IMR-90 (cell line): Measurements from ENCODE around the gene TGFBR2. TPM values are rescaled to one million over a fixed set of nuclear protein-coding genes. Genes with fewer than 3 reads are reported as not detected.

ENCODE experiments used
- ATAC-seq: fragments of 200-7000 bp; cut with Tn5 transposase; 2 replicates; pipeline ENCODE4 v1.9.1; 2020; ENCODE audit warnings: low read depth, mild to moderate bottlenecking, moderate library complexity
- BruUV-seq: library from RNA; stranded (reverse); fragments of 400-500 nt; replicated peaks from 2 replicates; lab custom pipeline; 2021; lab: Mats Ljungman, UMichigan
- CTCF ChIA-PET: fragments of 300-600 bp; formaldehyde crosslinking; extraction: SDS; loops from one replicate; lab custom pipeline; 2021; ENCODE audit warnings: antibody characterized with exemption; lab: Yijun Ruan, JAX
- POLR2A ChIA-PET: fragments of 300-600 bp; sonication (Branson Sonifier 250); formaldehyde crosslinking; loops from one replicate; lab custom pipeline; 2022; ENCODE audit warnings: antibody characterized with exemption; ENCODE audit not compliant: unreplicated experiment; lab: Charles Lee
- DNase-seq: peaks from one replicate; pipeline ENCODE4 v3.0.0; 2013
- H2AFZ ChIP-seq: replicated peaks from 2 replicates; pipeline ENCODE3; 2013; ENCODE audit warnings: low read length, mild to moderate bottlenecking; ENCODE audit not compliant: poor library complexity
- H2AK5ac ChIP-seq: 2 replicates; pipeline ENCODE4 v1.6.1; 2013; ENCODE audit warnings: low read depth, low read length, inconsistent platforms
- H2AK9ac ChIP-seq: replicated peaks from 2 replicates; pipeline ENCODE3; 2013; ENCODE audit warnings: mild to moderate bottlenecking, low read depth, low read length, moderate library complexity; ENCODE audit not compliant: poor library complexity
- H2BK120ac ChIP-seq: 2 replicates; pipeline ENCODE4 v1.6.1; 2013; ENCODE audit warnings: low read depth, low read length, inconsistent platforms
- H2BK15ac ChIP-seq: 3 replicates; pipeline ENCODE4 v1.6.1; 2013; ENCODE audit warnings: low read depth, low read length, inconsistent platforms
- H2BK20ac ChIP-seq: 2 replicates; pipeline ENCODE4 v1.6.1; 2013; ENCODE audit warnings: low read depth, mild to moderate bottlenecking, inconsistent platforms, low read length, moderate library complexity
- H2BK5ac ChIP-seq: 2 replicates; pipeline ENCODE4 v1.6.1; 2013; ENCODE audit warnings: mild to moderate bottlenecking, low read depth, low read length, inconsistent platforms; ENCODE audit not compliant: poor library complexity, severe bottlenecking
- H3K14ac ChIP-seq: replicated peaks from 2 replicates; pipeline ENCODE4 v1.6.1; 2013; ENCODE audit warnings: low read depth, low read length, inconsistent platforms
- H3K18ac ChIP-seq: 2 replicates; pipeline ENCODE4 v1.6.1; 2013; ENCODE audit warnings: low read depth, low read length, control low read depth
- H3K23ac ChIP-seq: 2 replicates; pipeline ENCODE4 v1.6.1; 2013; ENCODE audit warnings: low read depth, low read length, inconsistent platforms
- H3K27ac ChIP-seq: 2 replicates; pipeline ENCODE4 v1.5.1; 2013; ENCODE audit warnings: mild to moderate bottlenecking, control low read depth, low read length; ENCODE audit not compliant: insufficient read depth
- H3K27me3 ChIP-seq: 2 replicates; pipeline ENCODE4 v1.6.1; 2013; ENCODE audit warnings: low read length; ENCODE audit not compliant: control insufficient read depth, insufficient read depth
- H3K36me3 ChIP-seq: 2 replicates; pipeline ENCODE4 v1.6.1; 2013; ENCODE audit warnings: low read length, mixed read lengths; ENCODE audit not compliant: control insufficient read depth, insufficient read depth
- H3K4ac ChIP-seq: 2 replicates; pipeline ENCODE4 v1.6.1; 2013; ENCODE audit warnings: low read depth, low read length, inconsistent platforms
- H3K4me1 ChIP-seq: 2 replicates; pipeline ENCODE4 v1.6.1; 2013; ENCODE audit warnings: low read length, mixed read lengths; ENCODE audit not compliant: control insufficient read depth, insufficient read depth
- H3K4me2 ChIP-seq: 2 replicates; pipeline ENCODE4 v1.6.1; 2013; ENCODE audit warnings: low read depth, mild to moderate bottlenecking, control low read depth, low read length, moderate library complexity
- H3K4me3 ChIP-seq: 2 replicates; pipeline ENCODE4 v1.5.1; 2013; ENCODE audit warnings: low read depth, mild to moderate bottlenecking, control low read depth, low read length, moderate library complexity; ENCODE audit not compliant: insufficient read depth
- H3K56ac ChIP-seq: 2 replicates; pipeline ENCODE4 v1.6.1; 2013; ENCODE audit warnings: low read length, inconsistent platforms; ENCODE audit not compliant: insufficient read depth; ENCODE audit errors: extremely low read depth
- H3K79me1 ChIP-seq, 2 experiments: 2 replicates each; pipeline ENCODE4 v1.6.1; 2013; ENCODE audit warnings: low read length in 2 of 2, inconsistent platforms in 1 of 2, low read depth in 1 of 2
- H3K9ac ChIP-seq: 2 replicates; pipeline ENCODE4 v1.6.1; 2013; ENCODE audit warnings: low read depth, low read length, control low read depth
- H3K9me1 ChIP-seq: 2 replicates; pipeline ENCODE4 v1.6.1; 2013; ENCODE audit warnings: low read length, inconsistent platforms; ENCODE audit not compliant: insufficient read depth
- H3K9me3 ChIP-seq: 2 replicates; pipeline ENCODE4 v1.6.1; 2013; ENCODE audit warnings: low read length; ENCODE audit not compliant: control insufficient read depth, insufficient read depth
- H4K20me1 ChIP-seq: 2 replicates; pipeline ENCODE4 v1.6.1; 2013; ENCODE audit warnings: low read length, inconsistent platforms; ENCODE audit not compliant: insufficient read depth
- H4K5ac ChIP-seq: 2 replicates; pipeline ENCODE4 v1.6.1; 2013; ENCODE audit warnings: mild to moderate bottlenecking, low read depth, low read length, control low read depth
- H4K8ac ChIP-seq, 2 experiments: 2 replicates each; pipeline ENCODE4 v1.6.1; 2013; ENCODE audit warnings: low read depth in 2 of 2, low read length in 2 of 2, control low read depth in 1 of 2, inconsistent platforms in 1 of 2
- H4K91ac ChIP-seq: 2 replicates; pipeline ENCODE4 v1.6.1; 2013; ENCODE audit warnings: low read depth, low read length, inconsistent platforms; ENCODE audit not compliant: insufficient read depth
- CEBPB ChIP-seq: IDR thresholded peaks from 2 replicates; pipeline ENCODE4 v1.6.1; 2012; ENCODE audit warnings: low read depth, low read length, improper control_type of control experiment
- FOS ChIP-seq: fragments of 150-350 bp; IDR thresholded peaks from 2 replicates; pipeline ENCODE4 v1.6.1; 2016; ENCODE audit warnings: low read depth, low read length
- MAZ ChIP-seq: IDR thresholded peaks from 2 replicates; pipeline ENCODE4 v1.6.1; 2012; ENCODE audit warnings: low read depth, mild to moderate bottlenecking, low read length, improper control_type of control experiment, moderate library complexity, borderline replicate concordance
- NFE2L2 ChIP-seq: fragments of 150-350 bp; IDR thresholded peaks from 2 replicates; pipeline ENCODE4 v1.6.1; 2016; ENCODE audit warnings: low read depth, mild to moderate bottlenecking, low read length
- RCOR1 ChIP-seq: IDR thresholded peaks from 2 replicates; pipeline ENCODE4 v1.6.1; 2012; ENCODE audit warnings: mild to moderate bottlenecking, low read length, improper control_type of control experiment; ENCODE audit not compliant: insufficient replicate concordance
- RFX5 ChIP-seq: IDR thresholded peaks from 2 replicates; pipeline ENCODE4 v1.8.0; 2012; ENCODE audit warnings: low read depth, mild to moderate bottlenecking, low read length, moderate library complexity
- WGBS, 2 experiments: methylation state at CpG; one replicate each; pipeline versions ENCODE4 v1.1.5 to v1.1.7; 2013; ENCODE audit warnings: missing lambda C conversion rate in 2 of 2; ENCODE audit not compliant: insufficient read length in 1 of 2; ENCODE audit errors: extremely low coverage in 2 of 2; 5-methylcytosine and 5-hydroxymethylcytosine counted together
- dilution Hi-C: fragments of 300-500 bp; cut with HindIII; formaldehyde crosslinking; loops from one replicate; pipeline ENCODE4 v1.14.3; 2018; ENCODE audit warnings: low sequenced_read_pairs; ENCODE audit not compliant: unreplicated experiment
- in situ Hi-C: fragments of 300-500 bp; cut with MboI; formaldehyde crosslinking; loops from 3 replicates; pipeline ENCODE4 v1.14.3; 2019; ENCODE audit warnings: low sequenced_read_pairs, inconsistent platforms, mixed read lengths
- intact Hi-C: fragments of 100-400 bp; cut with micrococcal nuclease; formaldehyde crosslinking; loops from 2 replicates; pipeline ENCODE4 v1.10.0; 2022
- polyA plus RNA-seq, 3 experiments: library from polyadenylated mRNA; depleted of rRNA; stranded (reverse); fragments of >200 nt; gene quantifications; 2 replicates each; pipeline ENCODE4 v1.2.3, GENCODE V29; 2012; ENCODE audit warnings: low replicate concordance in 1 of 3
- total RNA-seq: library from RNA; depleted of rRNA; stranded (reverse); fragments of >200 nt; gene quantifications from 2 replicates; pipeline ENCODE4 v1.2.3, GENCODE V29; 2012
- TF ChIP-seq, protein P1 (sequence below): fragments of 150-350 bp; IDR thresholded peaks from 2 replicates; pipeline ENCODE4 v1.6.1; 2016; ENCODE audit warnings: low read depth, mild to moderate bottlenecking, low read length, moderate library complexity, borderline replicate concordance

The TGFBR2 gene
- total and polyA plus RNA-seq, 2 of the 4 experiments (the other 2 are of a cell fraction), result 63.7 to 87.5 TPM

DNA sequence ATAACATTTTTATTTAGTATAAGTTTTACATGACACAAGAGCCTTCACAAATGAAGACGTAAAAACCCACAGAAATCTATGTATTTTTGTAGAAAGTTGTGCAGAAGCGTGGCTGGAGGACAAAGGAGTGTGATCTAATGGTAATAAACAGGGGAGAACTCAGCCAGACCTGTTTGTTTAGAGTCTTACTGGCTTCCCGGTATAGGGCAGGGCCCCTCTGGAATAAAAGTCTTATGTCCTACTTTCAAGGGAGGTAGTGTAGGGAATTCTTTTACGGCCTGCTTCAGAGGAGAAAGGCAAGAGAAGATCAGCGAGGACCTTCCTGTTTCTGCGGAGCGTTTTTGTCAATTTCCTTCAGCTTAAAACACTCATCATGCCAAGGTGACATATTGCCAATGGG is 103.6 kb downstream of the TGFBR2 start:
- Histone ChIP-seq H4K8ac (no peak overlapping the region), H4K5ac (no peak overlapping the region), H2AK9ac (no peak overlapping the region), H4K20me1 (no peaks in the 10 kb centered on the region), H4K91ac (no peak overlapping the region), H2BK5ac (no peak overlapping the region), H3K9me3 (no peaks in the 10 kb centered on the region), H3K4me2 (no peak overlapping the region), H3K4me3 (no peak overlapping the region), H3K27me3 (no peaks in the 10 kb centered on the region), H2BK120ac (no peak overlapping the region), H3K79me1 (no peaks in the 10 kb centered on the region), H3K36me3 (no peaks in the 10 kb centered on the region), H3K9me1 (no peaks in the 10 kb centered on the region), H3K4ac (no peak overlapping the region), H3K56ac (no peak overlapping the region), H3K9ac (no peak overlapping the region), H2AFZ (no peak overlapping the region), H2BK20ac (no peak overlapping the region), H3K4me1 (peaks cover 2% of the 10 kb centered on the region), H3K23ac (no peak overlapping the region), H3K18ac (no peak overlapping the region), H3K14ac (no peak overlapping the region), H3K27ac (no peak overlapping the region), H2BK15ac (no peak overlapping the region), H2AK5ac (no peak overlapping the region)
- intact Hi-C loops (no loop called here), in situ Hi-C loops (no loop called here), dilution Hi-C loops (no loop called here)
- no TSS peak for BruUV-seq
- WGBS, 2 experiments, result no CpG with 5 or more reads among the region's 7 CpGs
- ATAC-seq (no peak), DNase-seq (no peak)
- TF ChIP-seq RCOR1 (no peak), RFX5 (no peak), MAZ (no peak), FOS (no peak), NFE2L2 (no peak), CEBPB (no peak)
- TF ChIP-seq, protein P1, sequence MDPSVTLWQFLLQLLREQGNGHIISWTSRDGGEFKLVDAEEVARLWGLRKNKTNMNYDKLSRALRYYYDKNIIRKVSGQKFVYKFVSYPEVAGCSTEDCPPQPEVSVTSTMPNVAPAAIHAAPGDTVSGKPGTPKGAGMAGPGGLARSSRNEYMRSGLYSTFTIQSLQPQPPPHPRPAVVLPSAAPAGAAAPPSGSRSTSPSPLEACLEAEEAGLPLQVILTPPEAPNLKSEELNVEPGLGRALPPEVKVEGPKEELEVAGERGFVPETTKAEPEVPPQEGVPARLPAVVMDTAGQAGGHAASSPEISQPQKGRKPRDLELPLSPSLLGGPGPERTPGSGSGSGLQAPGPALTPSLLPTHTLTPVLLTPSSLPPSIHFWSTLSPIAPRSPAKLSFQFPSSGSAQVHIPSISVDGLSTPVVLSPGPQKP, result no peak
- ChIA-PET POLR2A (no interaction called here), CTCF (no interaction called here)
